ENCODE measurements around the gene SENP2.

The SENP2 gene

GRCh38 chr3:185656321-185656840 is 70.3 kb downstream of the SENP2 start:
- no peak for TF ChIP-seq SPI1 (IDR thresholded peaks at IDR 0.05; ENCODE audit: borderline replicate concordance, low read depth)
- no peak for TF ChIP-seq CTCF (IDR thresholded peaks at IDR 0.05; ENCODE audit: insufficient read depth, low read length)
- no peak for TF ChIP-seq GABPA (IDR thresholded peaks at IDR 0.05; ENCODE audit: low read depth)
- TF ChIP-seq POLR2AphosphoS5 (IDR thresholded peaks at IDR 0.05; ENCODE audit: low read depth) = no peak
- TF ChIP-seq REST (IDR thresholded peaks at IDR 0.05; ENCODE audit: insufficient replicate concordance, low read depth) = no peak
- DNase-seq (ENCODE audit: low read depth in 1 of 2, low spot score in 1 of 2) = no peak
- H3K4me3 ChIP-seq (replicated peaks; ENCODE audit: insufficient read depth, low read length) = no peak overlapping the region

DNA sequence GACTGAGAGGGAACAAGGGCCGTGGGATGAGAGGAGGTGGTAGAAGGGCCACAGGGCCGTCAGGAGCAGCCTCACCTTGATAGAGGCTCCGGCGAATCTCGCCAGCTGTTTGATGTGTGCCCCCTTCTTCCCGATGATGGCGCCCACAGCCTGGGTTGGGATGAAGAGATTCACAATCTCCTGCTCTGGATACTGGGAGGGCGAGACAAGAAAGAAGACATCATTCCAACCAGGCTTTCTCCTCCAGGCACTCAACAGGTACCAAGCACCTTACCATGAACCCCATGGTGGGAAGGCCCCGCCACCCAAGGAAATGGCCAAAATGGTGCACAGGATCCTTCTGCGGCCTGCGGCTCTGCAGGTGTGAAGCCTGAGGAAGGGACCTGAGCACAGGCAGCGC is 71.1 kb downstream of the SENP2 start:
- Histone ChIP-seq H3K27ac (replicated peaks) (no peak overlapping the region), H3K27me3 (ENCODE audit: insufficient read depth, poor library complexity, severe bottlenecking) (peaks cover 2% of the 10 kb centered on the region), H3K4me3 (replicated peaks; ENCODE audit: insufficient read depth, low read length) (no peak overlapping the region)
- TF ChIP-seq CTCF (IDR thresholded peaks at IDR 0.05; ENCODE audit: insufficient read depth, low read length) (no peak), POLR2AphosphoS5 (IDR thresholded peaks at IDR 0.05; ENCODE audit: low read depth) (no peak), SPI1 (IDR thresholded peaks at IDR 0.05; ENCODE audit: borderline replicate concordance, low read depth) (no peak), REST (IDR thresholded peaks at IDR 0.05; ENCODE audit: insufficient replicate concordance, low read depth) (no peak), GABPA (IDR thresholded peaks at IDR 0.05; ENCODE audit: low read depth) (no peak)
- no peak for DNase-seq (ENCODE audit: low read depth in 1 of 2, low spot score in 1 of 2)

More at GRCh38 chr3:185656321-185656840, 70.3 kb downstream of the SENP2 start:
- peaks cover 2% of the 10 kb centered on the region for H3K27me3 ChIP-seq (ENCODE audit: insufficient read depth, poor library complexity, severe bottlenecking)
- H3K27ac ChIP-seq (replicated peaks) = no peak overlapping the region

GRCh38 chr3:185657691-185658503 is 71.8 kb downstream of the SENP2 start:
- H3K4me3 ChIP-seq (replicated peaks; ENCODE audit: insufficient read depth, low read length) = no peak overlapping the region
- TF ChIP-seq REST (IDR thresholded peaks at IDR 0.05; ENCODE audit: insufficient replicate concordance, low read depth) = no peak
- no peak for TF ChIP-seq GABPA (IDR thresholded peaks at IDR 0.05; ENCODE audit: low read depth)
- no peak for TF ChIP-seq CTCF (IDR thresholded peaks at IDR 0.05; ENCODE audit: insufficient read depth, low read length)
- no peak for TF ChIP-seq POLR2AphosphoS5 (IDR thresholded peaks at IDR 0.05; ENCODE audit: low read depth)
- no peak for TF ChIP-seq SPI1 (IDR thresholded peaks at IDR 0.05; ENCODE audit: borderline replicate concordance, low read depth)
- peaks cover 2% of the 10 kb centered on the region for H3K27me3 ChIP-seq (ENCODE audit: insufficient read depth, poor library complexity, severe bottlenecking)
- no peak overlapping the region for H3K27ac ChIP-seq (replicated peaks)
- DNase-seq (ENCODE audit: low read depth in 1 of 2, low spot score in 1 of 2) = no peak
